Natural killer cell treated with Interleukin-12 subunit alpha and Interleukin-12 subunit beta and Interleukin-15 and Interleukin-18, amount 100 ng/mL, for 72 hours (primary cell): ENCODE measurements around the gene ACAA1. TPM values are rescaled to one million over a fixed set of nuclear protein-coding genes. Genes with fewer than 3 reads are reported as not detected.
A peak's percentile ranks its signal among the peaks of the same experiment; 100 is the strongest.

ENCODE experiments used
- ATAC-seq, 2 donors: fragments of 150-1000 bp; cut with Tn5 transposase in 1 of 2; sonication (Bioruptor Pico), chemical (Tn5 transposase) in 1 of 2; 2 replicates each; pipeline ENCODE4 v1.10.0; 2021
- DNase-seq: peaks from one replicate; pipeline ENCODE4 v3.0.0; 2022; ENCODE audit warnings: low spot score
- H3K27ac Mint-ChIP-seq, 2 donors: 1 replicate in 1 of 2; 2 replicates in 1 of 2; pipeline ENCODE4 v1.8.0; 2022; ENCODE audit warnings: mixed read lengths in 2 of 2, mild to moderate bottlenecking in 1 of 2, moderate library complexity in 1 of 2
- H3K27me3 Mint-ChIP-seq, 2 donors: 1 replicate in 1 of 2; 2 replicates in 1 of 2; pipeline ENCODE4 v1.8.0; 2022; ENCODE audit warnings: mixed read lengths in 2 of 2
- H3K36me3 Mint-ChIP-seq: one replicate; pipeline ENCODE4 v1.8.0; 2022; ENCODE audit warnings: mixed read lengths
- H3K4me1 Mint-ChIP-seq, 2 donors: 1 replicate in 1 of 2; 2 replicates in 1 of 2; pipeline ENCODE4 v1.8.0; 2022; ENCODE audit warnings: low read depth in 2 of 2, mixed read lengths in 2 of 2, mild to moderate bottlenecking in 1 of 2
- H3K4me3 Mint-ChIP-seq: one replicate; pipeline ENCODE4 v1.8.0; 2022; ENCODE audit warnings: mixed read lengths
- H3K9me3 Mint-ChIP-seq: 2 replicates; pipeline ENCODE4 v1.8.0; 2022; ENCODE audit warnings: mixed read lengths
- total RNA-seq, 2 donors: library from RNA; stranded (reverse); gene quantifications; one replicate each; pipeline ENCODE4 v1.2.3, GENCODE V29; 2022

Gene ACAA1
- total RNA-seq, 2 donors from 2014 or later, result 78.6 to 88.2 TPM

- Mint-ChIP-seq H3K36me3 (no peaks in the 10 kb centered on the region), H3K4me1 (peaks cover 0 to 8% of the 10 kb centered on the region in 2 donors), H3K9me3 (no peaks in the 10 kb centered on the region), H3K27me3 (no peaks in the 10 kb centered on the region), H3K4me3 (no peak overlapping the region), H3K27ac (no peak overlapping the region)
- ATAC-seq, result no peak
- DNase-seq, result no peak
These were observed 20.3 kb downstream of the ACAA1 start for GRCh38 chr3:38116471-38117162.

- DNase-seq, result peak; percentile 49
- Mint-ChIP-seq H3K9me3 (no peaks in the 10 kb centered on the region), H3K4me1 (peaks cover 0 to 8% of the 10 kb centered on the region in 2 donors), H3K27me3 (no peaks in the 10 kb centered on the region), H3K36me3 (no peaks in the 10 kb centered on the region), H3K27ac (no peak overlapping the region), H3K4me3 (no peak overlapping the region)
- no peak for ATAC-seq
These were observed 21.1 kb downstream of the ACAA1 start for GRCh38 chr3:38115645-38116427.

- ATAC-seq, result no peak
- H3K9me3 Mint-ChIP-seq, result no peaks in the 10 kb centered on the region
- H3K4me3 Mint-ChIP-seq, result no peak overlapping the region
- H3K27ac Mint-ChIP-seq, result no peak overlapping the region
- H3K27me3 Mint-ChIP-seq, result no peaks in the 10 kb centered on the region
- peaks cover 0 to 5% of the 10 kb centered on the region in 2 donors for H3K4me1 Mint-ChIP-seq
- H3K36me3 Mint-ChIP-seq, result no peaks in the 10 kb centered on the region
- peak; percentile 47 for DNase-seq
These were observed 21.9 kb downstream of the ACAA1 start for GRCh38 chr3:38114875-38115644.

GRCh38 chr3:38114052-38114874 lies 22.7 kb downstream of the ACAA1 start:
- no peaks in the 10 kb centered on the region for H3K36me3 Mint-ChIP-seq
- DNase-seq (no peak), ATAC-seq (no peak)
- no peaks in the 10 kb centered on the region for H3K27me3 Mint-ChIP-seq
- H3K27ac Mint-ChIP-seq, result no peak overlapping the region
- H3K4me3 Mint-ChIP-seq, result no peak overlapping the region
- H3K9me3 Mint-ChIP-seq, result no peaks in the 10 kb centered on the region
- peaks cover 0 to 5% of the 10 kb centered on the region in 2 donors for H3K4me1 Mint-ChIP-seq

GRCh38 chr3:38112378-38112761 lies 24.6 kb downstream of the ACAA1 start:
- ATAC-seq, result no peak
- H3K4me3 Mint-ChIP-seq, result no peak overlapping the region
- H3K27ac Mint-ChIP-seq, result no peak overlapping the region
- no peaks in the 10 kb centered on the region for H3K27me3 Mint-ChIP-seq
- DNase-seq, result no peak
- no peaks in the 10 kb centered on the region for H3K4me1 Mint-ChIP-seq
- H3K9me3 Mint-ChIP-seq, result no peaks in the 10 kb centered on the region
- no peaks in the 10 kb centered on the region for H3K36me3 Mint-ChIP-seq

- ATAC-seq, result no peak
- no peaks in the 10 kb centered on the region for H3K9me3 Mint-ChIP-seq
- no peak overlapping the region for H3K27ac Mint-ChIP-seq
- no peaks in the 10 kb centered on the region for H3K4me1 Mint-ChIP-seq
- no peak overlapping the region for H3K4me3 Mint-ChIP-seq
- DNase-seq, result no peak
- no peaks in the 10 kb centered on the region for H3K27me3 Mint-ChIP-seq
- no peaks in the 10 kb centered on the region for H3K36me3 Mint-ChIP-seq
These were observed 25.1 kb downstream of the ACAA1 start for GRCh38 chr3:38111696-38112377.

- no peaks in the 10 kb centered on the region for H3K36me3 Mint-ChIP-seq
- H3K4me1 Mint-ChIP-seq, result no peaks in the 10 kb centered on the region
- no peak for DNase-seq
- no peak overlapping the region for H3K4me3 Mint-ChIP-seq
- H3K9me3 Mint-ChIP-seq, result no peaks in the 10 kb centered on the region
- no peak for ATAC-seq
- no peaks in the 10 kb centered on the region for H3K27me3 Mint-ChIP-seq
- no peak overlapping the region for H3K27ac Mint-ChIP-seq
These were observed 25.7 kb downstream of the ACAA1 start for GRCh38 chr3:38111201-38111600.

- Mint-ChIP-seq H3K4me1 (no peaks in the 10 kb centered on the region), H3K4me3 (no peak overlapping the region), H3K9me3 (peaks cover 3% of the 10 kb centered on the region), H3K27ac (no peak overlapping the region), H3K27me3 (peaks cover 3 to 6% of the 10 kb centered on the region in 2 donors), H3K36me3 (peaks cover 5% of the 10 kb centered on the region)
- no peak for ATAC-seq
- no peak for DNase-seq
These were observed 26.4 kb downstream of the ACAA1 start for GRCh38 chr3:38110314-38111050.

- Mint-ChIP-seq H3K27ac (no peak overlapping the region), H3K36me3 (peaks cover 12% of the 10 kb centered on the region), H3K4me3 (no peak overlapping the region), H3K27me3 (peaks cover 3 to 13% of the 10 kb centered on the region in 2 donors), H3K4me1 (no peaks in the 10 kb centered on the region), H3K9me3 (peaks cover 4% of the 10 kb centered on the region)
- ATAC-seq, result no peak
- no peak for DNase-seq
These were observed 27.2 kb downstream of the ACAA1 start for GRCh38 chr3:38109580-38110313.

- H3K4me1 Mint-ChIP-seq, result no peaks in the 10 kb centered on the region
- ATAC-seq (no peak), DNase-seq (no peak)
- no peak overlapping the region for H3K4me3 Mint-ChIP-seq
- no peak overlapping the region for H3K27ac Mint-ChIP-seq
- H3K36me3 Mint-ChIP-seq, result peaks cover 14% of the 10 kb centered on the region
- H3K27me3 Mint-ChIP-seq, result peaks cover 3 to 15% of the 10 kb centered on the region in 2 donors
- peaks cover 4% of the 10 kb centered on the region for H3K9me3 Mint-ChIP-seq
These were observed 28.0 kb downstream of the ACAA1 start for GRCh38 chr3:38108649-38109579.

GRCh38 chr3:38107911-38108648 lies 28.8 kb downstream of the ACAA1 start:
- DNase-seq (no peak), ATAC-seq (peak in 1 of 2 donors; percentile 43)
- no peak overlapping the region for H3K27ac Mint-ChIP-seq
- no peak overlapping the region for H3K4me3 Mint-ChIP-seq
- peaks cover 14% of the 10 kb centered on the region for H3K36me3 Mint-ChIP-seq
- H3K9me3 Mint-ChIP-seq, result peaks cover 4% of the 10 kb centered on the region
- H3K4me1 Mint-ChIP-seq, result no peaks in the 10 kb centered on the region
- H3K27me3 Mint-ChIP-seq, result peaks cover 3 to 20% of the 10 kb centered on the region in 2 donors
